ENCODE measurements around the gene ELOVL6.

- TF ChIP-seq CTCF (IDR thresholded peaks at IDR 0.05), result no peak
- TF ChIP-seq POLR2A (IDR thresholded peaks at IDR 0.05), result no peak
These were observed 49.7 kb upstream of the ELOVL6 start for GRCh38 chr4:110248100-110248499.
